Right lobe of liver (tissue), 6 donors: ENCODE measurements around the gene MPC1L. TPM values are rescaled to one million over a fixed set of nuclear protein-coding genes. Genes with fewer than 3 reads are reported as not detected.

Experiments
- ATAC-seq, 4 donors: fragments of 200-7000 bp; cut with Tn5 transposase; one replicate each; pipeline ENCODE4 v1.9.1; 2020; ENCODE audit warnings: mild to moderate bottlenecking in 4 of 4, moderate library complexity in 4 of 4
- DNase-seq, 3 donors: peaks; one replicate each; pipeline ENCODE4 v3.0.0-alpha.2; 2020
- H3K27ac ChIP-seq, 3 donors: fragments of 200-600 bp; one replicate each; pipeline ENCODE4 v1.8.0; 2022
- H3K27me3 ChIP-seq, 2 donors: fragments of 200-600 bp; one replicate each; pipeline ENCODE4 v1.8.0; 2022
- H3K36me3 ChIP-seq, 4 donors: fragments of 200-600 bp; sonication (generic) in 1 of 4; one replicate each; pipeline versions ENCODE4 v1.5.1 to v1.8.0; 2017 to 2022; ENCODE audit warnings: control low read depth in 1 of 4
- H3K4me1 ChIP-seq, 4 donors: fragments of 200-600 bp; sonication (generic) in 1 of 4; one replicate each; pipeline versions ENCODE4 v1.5.1 to v1.8.0; 2017 to 2022; ENCODE audit warnings: control low read depth in 1 of 4
- H3K4me3 ChIP-seq, 3 donors: fragments of 200-600 bp; one replicate each; pipeline ENCODE4 v1.8.0; 2022
- H3K9me3 ChIP-seq, 4 donors: fragments of 200-600 bp; sonication (generic) in 1 of 4; one replicate each; pipeline versions ENCODE4 v1.5.1 to v1.8.0; 2017 to 2022; ENCODE audit warnings: control low read depth in 1 of 4
- CTCF ChIP-seq, 4 donors: fragments of 200-600 bp in 3 of 4; fragments of 450-650 bp in 1 of 4; IDR thresholded peaks; one replicate each; pipeline versions ENCODE4 v1.5.1 to v1.8.0; 2016 to 2022; ENCODE audit warnings: antibody characterized with exemption in 4 of 4, mild to moderate bottlenecking in 2 of 4
- POLR2A ChIP-seq: fragments of 450-650 bp; IDR thresholded peaks from one replicate; pipeline ENCODE4 v1.6.1; 2017; ENCODE audit warnings: antibody characterized with exemption, mild to moderate bottlenecking
- WGBS: methylation state at CpG from one replicate; pipeline ENCODE4 v1.1.6; 2018; ENCODE audit warnings: low coverage, low lambda C conversion rate; ENCODE audit not compliant: insufficient coverage; ENCODE audit errors: missing lambda C conversion rate; 5-methylcytosine and 5-hydroxymethylcytosine counted together
- intact Hi-C, 2 donors: fragments of 100-400 bp; cut with DNase I; formaldehyde crosslinking; loops; one replicate each; pipeline versions ENCODE4 v1.11.2 to v1.14.1; 2022
- total RNA-seq, 6 experiments: library from RNA; depleted of rRNA in 2 of 6; stranded (reverse); fragments of >200 nt in 2 of 6; fragmentation: NEBNext Ultra II Directional in 3 of 6; extraction: Animal tissue kit (Norgen Biotek cat#: 25700) in 3 of 6; gene quantifications; one replicate each; pipeline versions ENCODE4 v1.1.0 to v1.2.4, GENCODE V29; 2016 to 2023
- donor health status: DM: no; HTN: yes; CAD: no.
- donor health status: DM: no; HTN: no; CAD: no.
- donor health status: DM: no; HTN: no; CAD: no.
- donor health status: DM: no; HTN: yes; CAD: no.
- donor health status: DM: no; HTN: yes; CAD: no.

Gene MPC1L
- total RNA-seq, 6 experiments from 2014 or later = not detected

- WGBS = 41% methylated on average over 4 of the region's 4 CpGs
- intact Hi-C loops = no loop called here
- TF ChIP-seq POLR2A (no peak), CTCF (IDR thresholded peaks at IDR 0.05) (no peak)
- Histone ChIP-seq H3K4me1 (no peaks in the 10 kb centered on the region), H3K36me3 (no peaks in the 10 kb centered on the region), H3K27me3 (no peaks in the 10 kb centered on the region), H3K4me3 (no peak overlapping the region), H3K9me3 (no peaks in the 10 kb centered on the region), H3K27ac (no peak overlapping the region)
- ATAC-seq = peak; percentile 18 to 75 (median 52)
- DNase-seq = no peak
These were observed 10.7 kb upstream of the MPC1L start for GRCh38 chrX:40612511-40612910.

DNA sequence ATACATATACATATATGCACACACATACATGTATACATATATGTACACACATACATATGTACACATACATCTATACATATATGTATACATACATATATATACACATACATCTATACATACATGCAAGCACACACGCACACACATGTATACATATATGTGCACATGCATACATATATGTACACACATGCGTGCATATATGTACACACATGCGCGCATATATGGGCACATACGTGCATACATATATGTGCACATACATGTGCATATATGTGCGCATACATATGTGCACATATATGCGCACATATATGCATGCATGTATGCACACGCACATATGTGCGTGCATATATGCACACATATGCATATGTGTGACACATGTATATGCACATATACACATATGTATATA lies 7.3 kb upstream of the MPC1L start:
- ATAC-seq (no peak), DNase-seq (no peak)
- WGBS = 75% methylated on average over 9 of the region's 9 CpGs
- H3K4me1 ChIP-seq = no peaks in the 10 kb centered on the region
- no peak overlapping the region for H3K4me3 ChIP-seq
- H3K36me3 ChIP-seq = no peaks in the 10 kb centered on the region
- no peaks in the 10 kb centered on the region for H3K9me3 ChIP-seq
- H3K27me3 ChIP-seq = peaks cover 0 to 4% of the 10 kb centered on the region in 2 donors
- intact Hi-C loops = no loop called here
- no peak overlapping the region for H3K27ac ChIP-seq
- TF ChIP-seq CTCF (IDR thresholded peaks at IDR 0.05) = no peak
- TF ChIP-seq POLR2A = no peak

DNA sequence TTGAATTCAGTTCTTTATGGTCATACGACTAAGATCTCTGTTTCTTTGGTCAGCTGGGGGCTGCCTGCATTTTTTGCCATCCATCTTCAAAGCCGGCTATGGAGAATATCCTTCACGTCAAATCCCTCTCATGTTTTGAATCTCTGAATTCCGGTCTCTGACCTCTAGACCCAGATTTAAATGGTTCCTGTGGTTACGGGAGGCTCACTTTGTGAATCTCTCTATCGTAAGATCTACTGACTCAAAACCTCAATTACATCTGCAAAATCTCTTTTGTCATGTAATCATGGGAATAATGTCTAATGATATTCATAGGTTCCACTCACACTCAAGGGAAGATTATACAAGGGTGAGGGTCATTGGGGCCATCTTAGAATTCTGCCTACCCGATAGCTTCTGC lies 5.7 kb upstream of the MPC1L start:
- Histone ChIP-seq H3K4me3 (no peak overlapping the region), H3K27ac (no peak overlapping the region), H3K36me3 (no peaks in the 10 kb centered on the region), H3K9me3 (no peaks in the 10 kb centered on the region), H3K27me3 (peaks cover 0 to 4% of the 10 kb centered on the region in 2 donors), H3K4me1 (no peaks in the 10 kb centered on the region)
- ATAC-seq (no peak), DNase-seq (no peak)
- WGBS = 85% methylated on average over 6 of the region's 7 CpGs
- intact Hi-C loops = no loop called here
- TF ChIP-seq CTCF (IDR thresholded peaks at IDR 0.05) = no peak
- TF ChIP-seq POLR2A = no peak

GRCh38 chrX:40622479-40623138 lies 619 bp upstream of the MPC1L start:
- DNase-seq = no peak
- ATAC-seq = no peak
- Histone ChIP-seq H3K9me3 (no peaks in the 10 kb centered on the region), H3K4me3 (no peak overlapping the region), H3K36me3 (peaks cover 0 to under 1% (median 0%) of the 10 kb centered on the region in 4 donors), H3K27ac (no peak overlapping the region), H3K27me3 (peaks cover 0 to 7% of the 10 kb centered on the region in 2 donors), H3K4me1 (no peaks in the 10 kb centered on the region)
- TF ChIP-seq CTCF (IDR thresholded peaks at IDR 0.05) (no peak), POLR2A (no peak)
- 70% methylated on average over 8 of the region's 18 CpGs for WGBS
- intact Hi-C loops = no loop called here
